ENCODE data around the gene SNTG2.

The SNTG2 gene

DNA sequence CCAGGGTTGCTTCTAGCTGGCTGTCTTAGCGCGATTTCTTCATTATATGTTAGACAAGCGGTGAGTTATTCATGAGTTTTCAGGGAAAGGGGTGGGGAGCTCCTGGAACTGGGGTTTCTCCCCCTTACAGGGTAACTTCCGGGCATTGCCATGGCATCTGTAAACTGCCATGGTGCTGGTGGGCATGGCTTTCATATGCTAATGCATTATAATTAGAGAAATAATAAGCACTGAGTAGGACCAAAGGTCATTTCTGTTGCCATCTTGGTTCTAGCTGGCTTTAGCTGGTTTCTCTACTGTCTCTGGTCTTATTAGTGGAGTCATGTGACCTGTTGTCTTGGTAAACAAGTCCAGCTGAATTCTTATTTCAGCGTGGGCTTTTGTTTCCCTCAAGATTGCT is 5.5 kb upstream of the SNTG2 start:
- Histone ChIP-seq H3K9me3 (ENCODE audit: insufficient read depth, low read depth, low read length) (no peaks in the 10 kb centered on the region), H3K9me2 (replicated peaks; ENCODE audit: low read depth, low read length) (no peaks in the 10 kb centered on the region), H3K79me2 (ENCODE audit: insufficient read depth, low read length) (no peaks in the 10 kb centered on the region), H2AFZ (ENCODE audit: low read length) (no peak overlapping the region), H3F3A (ENCODE audit: low read depth) (no peaks in the 10 kb centered on the region), H4K20me1 (ENCODE audit: insufficient read depth, low read length, poor library complexity, severe bottlenecking) (no peaks in the 10 kb centered on the region), H3K4me2 (ENCODE audit: low read depth, low read length, poor library complexity, severe bottlenecking) (no peak overlapping the region), H3K4me3 (ENCODE audit: low read length, poor library complexity, severe bottlenecking) (no peak overlapping the region), H3K4me1 (ENCODE audit: insufficient read depth, low read length, poor library complexity, severe bottlenecking) (peaks cover 20% of the 10 kb centered on the region), H3K27me3 (ENCODE audit: insufficient read depth, low read length, poor library complexity, severe bottlenecking) (peaks cover 10% of the 10 kb centered on the region), H3K36me3 (ENCODE audit: insufficient read depth, low read length) (no peaks in the 10 kb centered on the region), H3K9ac (ENCODE audit: low read depth, low read length, poor library complexity, severe bottlenecking) (no peak overlapping the region)
- TF ChIP-seq EZH2phosphoT487 (IDR thresholded peaks at IDR 0.05; ENCODE audit: borderline replicate concordance): no peak
- TF ChIP-seq, protein P1, sequence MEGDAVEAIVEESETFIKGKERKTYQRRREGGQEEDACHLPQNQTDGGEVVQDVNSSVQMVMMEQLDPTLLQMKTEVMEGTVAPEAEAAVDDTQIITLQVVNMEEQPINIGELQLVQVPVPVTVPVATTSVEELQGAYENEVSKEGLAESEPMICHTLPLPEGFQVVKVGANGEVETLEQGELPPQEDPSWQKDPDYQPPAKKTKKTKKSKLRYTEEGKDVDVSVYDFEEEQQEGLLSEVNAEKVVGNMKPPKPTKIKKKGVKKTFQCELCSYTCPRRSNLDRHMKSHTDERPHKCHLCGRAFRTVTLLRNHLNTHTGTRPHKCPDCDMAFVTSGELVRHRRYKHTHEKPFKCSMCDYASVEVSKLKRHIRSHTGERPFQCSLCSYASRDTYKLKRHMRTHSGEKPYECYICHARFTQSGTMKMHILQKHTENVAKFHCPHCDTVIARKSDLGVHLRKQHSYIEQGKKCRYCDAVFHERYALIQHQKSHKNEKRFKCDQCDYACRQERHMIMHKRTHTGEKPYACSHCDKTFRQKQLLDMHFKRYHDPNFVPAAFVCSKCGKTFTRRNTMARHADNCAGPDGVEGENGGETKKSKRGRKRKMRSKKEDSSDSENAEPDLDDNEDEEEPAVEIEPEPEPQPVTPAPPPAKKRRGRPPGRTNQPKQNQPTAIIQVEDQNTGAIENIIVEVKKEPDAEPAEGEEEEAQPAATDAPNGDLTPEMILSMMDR (conservative IDR thresholded peaks at IDR 0.05; ENCODE audit: low read length): no peak

DNA sequence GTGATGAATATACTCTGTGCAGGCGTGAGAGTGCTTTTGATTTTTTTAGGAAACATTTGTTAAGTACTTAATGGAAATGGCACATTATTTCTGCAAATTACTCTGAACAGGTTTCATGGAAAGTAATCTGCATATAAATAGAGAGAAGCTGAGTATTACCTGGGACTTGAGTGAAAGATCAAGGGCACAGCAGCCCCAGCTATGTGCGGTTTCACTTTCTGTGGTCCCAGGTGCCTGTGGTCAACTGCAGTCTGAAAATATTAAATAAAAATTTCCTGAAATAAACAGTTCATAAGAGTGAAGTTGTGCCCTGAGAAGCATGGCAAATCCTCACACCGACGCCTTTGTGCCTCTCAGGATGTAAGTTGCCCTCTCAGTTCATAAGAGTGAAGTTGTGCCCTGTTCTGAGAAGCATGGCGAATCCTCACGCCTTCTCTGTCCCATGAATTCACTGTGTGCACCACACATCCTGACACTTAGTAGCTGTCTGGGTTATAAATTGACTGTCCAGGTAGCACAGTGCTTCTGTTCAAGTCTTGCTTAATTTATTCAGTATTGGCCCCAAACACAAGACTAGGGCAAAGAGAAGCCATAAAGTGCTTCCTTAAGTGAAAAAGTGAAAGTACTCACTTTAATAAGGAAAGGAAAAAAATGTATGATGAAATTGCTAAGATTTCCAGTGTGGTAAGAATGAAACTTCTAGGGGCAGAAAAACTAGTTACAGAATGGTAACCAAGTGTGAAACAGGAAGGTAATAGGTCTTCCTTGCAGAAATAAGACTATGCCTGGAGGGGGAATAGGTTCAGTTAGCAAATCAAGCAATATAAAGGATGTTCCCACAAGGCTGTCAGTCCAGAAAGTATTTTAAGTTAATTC is 4.3 kb upstream of the SNTG2 start:
- H3K9me2 ChIP-seq (replicated peaks; ENCODE audit: low read depth, low read length): no peaks in the 10 kb centered on the region
- H2AFZ ChIP-seq (ENCODE audit: low read length): peak overlapping the region; percentile 50
- no peaks in the 10 kb centered on the region for H3K9me3 ChIP-seq (ENCODE audit: insufficient read depth, low read depth, low read length)
- no peaks in the 10 kb centered on the region for H3K79me2 ChIP-seq (ENCODE audit: insufficient read depth, low read length)
- peak overlapping the region; percentile 33 for H3K4me3 ChIP-seq (ENCODE audit: low read length, poor library complexity, severe bottlenecking)
- peaks cover 21% of the 10 kb centered on the region for H3K4me1 ChIP-seq (ENCODE audit: insufficient read depth, low read length, poor library complexity, severe bottlenecking)
- no peaks in the 10 kb centered on the region for H3K36me3 ChIP-seq (ENCODE audit: insufficient read depth, low read length)
- H3F3A ChIP-seq (ENCODE audit: low read depth): no peaks in the 10 kb centered on the region
- H3K9ac ChIP-seq (ENCODE audit: low read depth, low read length, poor library complexity, severe bottlenecking): peak overlapping the region; percentile 18
- H3K27me3 ChIP-seq (ENCODE audit: insufficient read depth, low read length, poor library complexity, severe bottlenecking): peaks cover 17% of the 10 kb centered on the region
- peak overlapping the region; percentile 51 for H3K4me2 ChIP-seq (ENCODE audit: low read depth, low read length, poor library complexity, severe bottlenecking)
- TF ChIP-seq EZH2phosphoT487 (IDR thresholded peaks at IDR 0.05; ENCODE audit: borderline replicate concordance): no peak
- TF ChIP-seq, protein P1 (conservative IDR thresholded peaks at IDR 0.05; ENCODE audit: low read length): no peak
- H4K20me1 ChIP-seq (ENCODE audit: insufficient read depth, low read length, poor library complexity, severe bottlenecking): no peaks in the 10 kb centered on the region

DNA sequence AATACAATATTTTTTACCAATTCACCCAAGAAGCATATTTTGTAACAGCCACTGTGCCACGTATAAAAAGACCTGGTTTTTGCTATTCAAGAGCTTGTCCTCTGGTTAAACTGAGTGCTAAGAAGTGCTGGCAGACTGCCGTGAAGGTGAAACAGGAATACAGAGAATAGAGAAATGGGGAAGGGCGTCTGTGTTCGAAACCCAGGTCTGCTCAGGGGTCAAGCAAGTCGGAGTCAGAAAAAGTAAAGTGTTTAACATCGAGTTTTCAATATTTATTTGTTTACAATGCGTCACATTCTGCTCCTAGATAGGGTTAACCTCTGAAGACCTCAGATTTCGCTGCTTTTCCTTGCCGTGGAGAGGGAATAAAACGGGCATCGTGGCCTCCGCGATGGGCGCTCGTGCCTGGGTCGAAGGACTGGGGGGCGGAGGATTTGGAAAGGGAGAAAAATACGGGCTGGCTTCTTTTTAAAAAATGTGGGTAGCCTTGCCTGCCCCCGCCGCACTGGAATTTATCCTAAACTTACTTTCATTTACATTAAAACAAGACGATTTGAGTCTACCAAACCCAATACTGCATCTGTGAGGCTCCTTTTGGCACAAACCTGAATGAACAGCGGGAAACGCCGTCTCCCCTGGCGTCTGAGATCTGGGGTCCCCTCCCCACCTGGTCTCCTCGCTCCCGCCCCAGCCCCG is 1.1 kb upstream of the SNTG2 start:
- Histone ChIP-seq H3K27me3 (ENCODE audit: insufficient read depth, low read length, poor library complexity, severe bottlenecking) (peaks cover 21% of the 10 kb centered on the region), H3F3A (ENCODE audit: low read depth) (no peaks in the 10 kb centered on the region), H3K4me2 (ENCODE audit: low read depth, low read length, poor library complexity, severe bottlenecking) (peak overlapping the region; percentile 81), H3K9ac (ENCODE audit: low read depth, low read length, poor library complexity, severe bottlenecking) (peak overlapping the region; percentile 55), H4K20me1 (ENCODE audit: insufficient read depth, low read length, poor library complexity, severe bottlenecking) (no peaks in the 10 kb centered on the region), H2AFZ (ENCODE audit: low read length) (peak overlapping the region; percentile 78; the same call in 1 of the 2 replicates), H3K36me3 (ENCODE audit: insufficient read depth, low read length) (no peaks in the 10 kb centered on the region), H3K4me3 (ENCODE audit: low read length, poor library complexity, severe bottlenecking) (peak overlapping the region; percentile 71), H3K9me2 (replicated peaks; ENCODE audit: low read depth, low read length) (no peaks in the 10 kb centered on the region), H3K4me1 (ENCODE audit: insufficient read depth, low read length, poor library complexity, severe bottlenecking) (peaks cover 22% of the 10 kb centered on the region), H3K9me3 (ENCODE audit: insufficient read depth, low read depth, low read length) (no peaks in the 10 kb centered on the region), H3K79me2 (ENCODE audit: insufficient read depth, low read length) (no peaks in the 10 kb centered on the region)
- TF ChIP-seq, protein P1 (conservative IDR thresholded peaks at IDR 0.05; ENCODE audit: low read length): no peak
- TF ChIP-seq EZH2phosphoT487 (IDR thresholded peaks at IDR 0.05; ENCODE audit: borderline replicate concordance): no peak
